NCI-H1417 (cell line): Measurements from ENCODE around the gene PROZ.

Experiments
- DNase-seq, 3 experiments: peaks; one replicate each; lab custom pipeline; 2025; lab: John Stamatoyannopoulos, UW

PROZ gene

DNA sequence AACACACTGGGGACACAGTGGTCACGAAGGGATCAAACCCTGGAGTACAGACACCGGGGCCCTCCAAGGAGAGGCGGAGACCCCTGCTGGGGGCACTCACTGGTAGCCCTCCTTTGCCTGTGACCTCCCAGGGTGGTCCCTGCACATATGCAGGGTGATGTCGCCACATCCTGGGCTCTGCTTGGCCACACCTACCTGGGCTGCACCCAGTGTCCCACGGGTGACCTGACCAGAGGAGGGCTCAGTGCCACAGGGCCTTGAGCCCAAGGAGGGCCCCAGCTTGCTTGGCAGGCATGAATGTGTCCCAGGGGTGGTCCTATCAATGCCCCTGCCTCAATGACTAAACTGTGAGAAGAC is 45.9 kb downstream of the PROZ start:
- DNase-seq, result no peak

DNA sequence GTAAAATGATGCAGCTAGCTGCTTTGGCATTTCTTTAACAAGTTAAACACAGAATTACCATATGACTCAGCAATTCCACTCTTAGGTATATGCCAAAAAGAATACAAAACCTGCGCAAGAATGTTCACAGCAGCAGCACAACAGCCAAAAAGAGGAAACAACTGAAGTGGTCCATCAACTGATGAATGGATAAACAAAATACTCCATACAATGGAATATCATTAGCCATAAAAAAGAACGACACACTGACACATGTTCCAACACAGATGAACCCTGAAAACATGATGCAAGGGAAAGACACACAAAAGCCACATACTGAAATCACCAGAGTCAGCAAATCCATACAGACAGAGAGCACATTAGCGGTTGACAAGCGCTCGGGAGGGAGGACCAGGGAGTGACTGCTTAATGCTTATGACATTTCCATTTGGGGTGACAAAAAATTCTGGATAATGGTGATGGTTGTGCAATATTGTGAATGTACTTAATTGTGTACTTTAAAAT is 47.0 kb downstream of the PROZ start:
- no peak for DNase-seq

DNA sequence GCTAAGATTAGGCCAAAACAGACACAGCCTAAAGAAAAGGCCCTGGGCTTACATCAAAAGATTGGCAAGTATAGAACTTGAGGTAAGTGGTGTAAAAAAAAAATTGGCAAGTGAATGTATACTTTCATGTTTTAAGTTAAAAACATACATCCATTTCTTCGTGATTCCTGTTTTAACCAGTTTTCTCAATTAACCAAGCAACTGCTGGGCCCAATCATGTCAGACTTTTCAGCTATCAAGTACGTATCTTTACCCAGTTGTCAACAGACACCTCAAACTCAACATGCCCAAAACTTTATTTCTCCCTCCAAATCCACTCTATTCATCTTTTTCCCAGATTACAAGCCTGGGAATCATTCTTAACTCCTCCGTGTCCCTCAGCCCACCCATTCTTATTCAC is 49.0 kb downstream of the PROZ start:
- no peak for DNase-seq

DNA sequence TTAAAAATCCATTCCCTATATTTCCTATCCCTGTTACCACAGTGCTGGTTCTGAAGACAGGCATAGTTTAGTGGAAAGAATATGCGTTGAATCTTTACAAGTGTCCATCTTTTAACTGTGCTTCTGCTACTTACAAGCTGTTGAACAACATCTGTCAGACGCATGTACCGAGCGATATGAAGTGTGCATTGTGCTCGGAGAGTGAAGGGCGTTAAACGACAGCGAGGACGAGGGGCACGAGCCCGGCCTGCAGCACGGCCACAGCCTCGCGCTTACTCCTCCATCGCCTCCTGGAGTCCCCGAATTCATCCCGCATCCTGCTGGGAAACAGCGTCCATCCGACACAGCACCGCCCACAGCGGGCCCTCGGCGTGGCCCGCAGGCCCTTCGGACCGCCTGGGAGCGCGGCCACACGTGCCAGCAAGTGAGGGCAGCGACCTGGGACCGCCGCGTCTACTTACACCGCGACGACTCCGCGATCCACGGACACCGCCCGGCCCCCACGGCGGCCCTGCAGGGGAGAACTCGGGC is 49.5 kb downstream of the PROZ start:
- peak in 2 of 3 experiments; percentile 52 to 84 for DNase-seq

- DNase-seq, result peak; percentile 97 to 99 (median 97)
These were observed 50.2 kb downstream of the PROZ start, which contains the start of gene PCID2 for GRCh38 chr13:113208421-113209335. TSS of gene PCID2 (minus strand) at chr13:113208669. CDS start at chr13:113208634, 35 bp downstream.

DNA sequence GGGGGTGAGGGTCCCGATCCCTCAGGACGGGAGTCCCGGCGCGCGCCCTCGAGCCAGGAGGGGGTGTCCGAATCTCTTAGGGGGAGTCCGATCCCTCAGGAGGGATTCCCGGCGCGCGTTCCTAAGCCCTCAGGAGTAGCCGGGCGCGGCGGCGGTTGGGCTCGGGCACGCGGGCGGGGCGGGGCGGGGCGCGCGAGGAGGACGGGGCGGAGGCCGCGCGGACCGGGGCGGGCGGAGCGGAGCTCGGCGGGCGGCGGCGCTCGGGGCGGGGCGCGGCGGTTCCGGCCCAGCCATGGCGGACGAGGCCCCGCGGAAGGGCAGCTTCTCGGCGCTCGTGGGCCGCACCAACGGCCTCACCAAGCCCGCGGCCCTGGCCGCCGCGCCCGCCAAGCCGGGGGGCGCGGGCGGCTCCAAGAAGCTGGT is 50.9 kb downstream of the PROZ start, which contains the start of gene CUL4A:
Gene CUL4A (plus strand): TSS at position 278 of the 423 bp plus-strand sequence. CDS start 15 bp downstream, at position 293.
- DNase-seq, result peak; percentile 88 to 96 (median 93)

DNA sequence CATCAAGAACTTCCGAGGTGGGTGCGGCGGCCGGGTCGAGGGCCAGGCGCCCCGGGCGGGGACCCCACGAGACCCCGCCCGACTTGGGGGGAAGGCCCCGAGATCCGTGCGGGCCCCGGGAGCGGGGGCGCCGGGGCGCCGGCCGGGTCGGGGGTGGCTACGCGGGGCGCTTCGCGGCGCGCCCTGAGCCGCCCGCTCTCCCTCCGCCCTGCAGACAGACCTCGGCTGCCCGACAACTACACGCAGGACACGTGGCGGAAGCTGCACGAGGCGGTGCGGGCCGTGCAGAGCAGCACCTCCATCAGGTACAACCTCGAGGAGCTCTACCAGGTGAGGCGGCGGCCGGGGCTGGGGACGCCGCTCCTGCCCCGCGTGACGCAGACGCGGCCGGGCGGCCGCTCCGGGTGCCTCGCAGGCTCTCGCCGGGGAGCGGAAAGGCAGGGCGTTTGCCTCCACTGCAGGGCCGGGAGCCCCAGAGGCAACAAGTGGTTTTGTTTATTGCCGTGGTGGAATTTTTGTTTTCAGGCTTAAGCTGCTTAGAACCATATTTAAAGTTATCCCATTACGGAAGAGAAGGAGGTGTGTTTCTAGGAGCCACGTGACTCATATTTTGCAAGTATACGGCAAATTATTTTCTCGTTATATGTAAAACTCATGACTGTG is 51.4 kb downstream of the PROZ start:
- peak; percentile 58 to 88 (median 79) for DNase-seq

DNA sequence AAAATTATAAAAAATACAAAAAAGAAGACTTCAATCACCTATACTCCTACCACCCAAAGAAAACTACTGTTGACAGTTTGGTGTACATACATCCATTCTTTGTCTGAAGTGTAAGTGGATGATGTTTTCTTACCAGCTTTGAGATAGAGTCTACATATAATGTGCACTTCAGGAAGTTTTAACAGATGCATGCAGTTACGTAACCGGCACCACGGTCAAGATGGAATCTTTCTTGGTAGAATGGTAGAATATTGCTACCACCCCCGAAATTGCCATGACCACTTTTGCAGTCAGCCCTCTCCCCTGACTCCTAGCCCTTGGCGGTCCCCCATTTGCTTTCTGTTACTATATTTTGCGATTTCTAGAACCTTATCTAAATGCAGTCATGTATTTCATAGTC is 52.4 kb downstream of the PROZ start:
- no peak for DNase-seq

DNA sequence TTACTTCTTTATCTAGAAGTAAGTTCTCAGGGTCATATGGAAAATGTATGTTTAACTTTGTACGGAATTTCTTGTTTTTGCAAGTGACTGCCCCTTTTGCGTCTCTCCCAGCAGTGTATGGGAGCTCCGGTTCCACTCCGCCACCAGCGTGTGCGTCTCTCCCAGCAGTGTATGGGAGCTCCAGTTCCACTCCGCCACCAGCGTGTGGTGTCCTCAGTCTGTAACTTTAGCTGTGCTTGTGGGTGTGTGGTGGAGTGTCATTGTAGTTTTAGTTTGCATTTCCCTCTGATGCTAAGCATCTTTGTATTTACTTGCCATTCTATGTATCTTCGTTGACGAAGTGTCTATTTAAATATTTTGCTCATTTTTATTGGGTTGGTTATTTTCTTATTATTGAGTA is 53.3 kb downstream of the PROZ start:
- DNase-seq, result peak in 1 of 3 experiments; percentile 17

DNA sequence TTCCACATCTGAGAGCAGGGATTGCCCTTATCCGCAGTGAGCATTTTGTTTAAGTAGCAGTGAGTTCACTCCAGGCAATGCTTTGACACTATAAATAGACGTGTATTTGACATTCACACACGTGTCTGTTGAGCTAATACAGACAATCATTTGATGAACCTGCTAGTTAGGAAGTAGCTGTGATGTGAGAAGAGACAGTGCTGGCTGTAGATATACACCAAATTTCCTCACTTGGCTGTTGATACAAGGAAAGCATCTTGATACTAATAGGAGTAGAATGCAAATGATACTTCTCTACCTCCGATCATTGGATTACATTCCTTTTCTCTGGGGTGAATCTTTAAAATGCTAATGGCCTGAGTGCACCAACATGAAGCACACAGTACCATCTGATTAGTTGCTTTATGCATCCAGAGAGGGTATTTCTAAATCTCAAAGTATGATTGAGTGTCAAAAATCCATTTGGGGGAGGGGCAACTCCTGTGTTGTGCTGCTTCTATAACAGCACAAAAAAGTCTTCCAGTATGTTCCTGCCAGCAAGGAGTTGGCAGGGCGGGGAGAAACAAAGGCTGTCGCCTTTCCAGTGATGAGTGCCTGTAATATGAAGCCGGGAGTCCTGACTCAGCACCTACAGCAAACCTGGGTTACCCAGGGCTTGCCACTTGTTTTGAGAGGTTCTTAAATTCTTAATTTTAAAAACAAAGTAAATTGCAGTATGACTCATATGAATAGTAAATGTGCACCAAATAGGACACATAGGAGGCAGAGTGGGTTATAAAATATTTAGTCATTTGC is 58.0 kb downstream of the PROZ start:
- peak; percentile 43 to 90 (median 77) for DNase-seq

- no peak for DNase-seq
These were observed 60.1 kb downstream of the PROZ start for GRCh38 chr13:113218586-113218985.

DNA sequence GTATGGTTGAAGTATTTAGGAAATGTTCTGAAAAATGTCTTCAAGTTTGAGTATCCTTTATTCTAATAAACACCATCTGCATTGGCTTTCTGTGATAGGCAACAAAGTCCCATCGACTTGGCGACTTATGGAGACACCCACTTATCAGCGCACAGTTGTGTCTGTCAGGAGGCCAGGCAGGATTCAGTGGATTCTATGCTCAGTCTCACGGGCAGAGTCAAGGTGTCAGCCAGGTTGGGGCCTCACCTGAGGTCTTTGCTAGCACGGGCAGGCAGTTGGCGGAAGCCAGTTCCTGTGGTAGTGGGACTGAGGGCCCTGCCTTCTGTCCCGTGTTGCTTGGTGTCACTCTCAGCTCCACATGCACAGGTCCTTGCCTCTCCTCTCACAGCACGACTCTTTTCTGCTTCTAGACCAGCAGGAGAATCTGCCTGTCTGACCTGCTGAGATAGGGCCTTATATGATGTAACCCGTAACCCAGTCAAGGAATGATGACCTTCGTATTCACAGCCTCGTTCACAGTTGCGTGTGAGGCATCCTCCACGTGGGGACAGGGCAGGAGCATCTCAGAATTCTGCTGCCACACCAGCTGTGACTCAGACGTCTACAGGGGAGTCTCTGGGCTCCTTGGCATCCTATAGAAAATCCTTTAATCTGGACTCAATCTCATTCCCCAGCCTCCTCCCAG is 61.0 kb downstream of the PROZ start:
- DNase-seq, result no peak

DNA sequence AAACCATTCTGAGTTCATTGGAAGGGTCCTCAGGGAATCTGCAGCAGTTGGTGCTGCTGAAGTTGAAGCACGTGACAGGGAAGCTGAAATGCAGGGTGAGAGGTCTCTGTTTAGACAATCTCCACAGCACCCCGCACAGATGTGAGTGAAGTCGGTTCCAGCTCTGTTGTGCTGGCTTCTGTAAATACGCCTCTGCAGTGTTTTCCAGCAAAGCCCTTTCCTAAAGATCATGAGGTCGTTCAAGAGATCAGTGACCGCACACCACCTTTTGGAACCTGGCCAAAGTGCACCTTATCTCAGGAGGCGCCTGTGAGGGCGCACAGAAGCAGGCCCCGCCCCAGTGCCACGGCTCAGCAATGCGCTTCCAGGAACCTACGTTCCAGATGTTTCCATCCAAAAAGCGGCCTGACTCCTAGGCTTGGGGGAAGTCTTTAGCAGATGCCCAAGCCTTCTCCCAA is 61.7 kb downstream of the PROZ start:
- peak in 1 of 3 experiments; percentile 37 for DNase-seq

- no peak for DNase-seq
These were observed 62.4 kb downstream of the PROZ start for GRCh38 chr13:113220877-113221276.
